Measurements from ENCODE around the gene CFAP54. TPM values are rescaled to one million over a fixed set of nuclear protein-coding genes. Genes with fewer than 3 reads are reported as not detected.

Gene CFAP54
- under 1 TPM in 1 of 4 donors, not detected in 3; 0.16 TPM for total RNA-seq

GRCh38 chr12:96489392-96490056 is at the start of gene CFAP54:
Gene CFAP54, plus strand, starts transcription at chr12:96489577. Its CDS starts 33 bp downstream, at chr12:96489610.
- peak; percentile 96 to 97 for DNase-seq (ENCODE audit: low spot score in 2 of 2)
- no peaks in the 10 kb centered on the region for H3K9me3 ChIP-seq
- peaks cover 12% of the 10 kb centered on the region for H3K4me1 ChIP-seq
- no peaks in the 10 kb centered on the region for H3K36me3 ChIP-seq
- TF ChIP-seq CTCF (IDR thresholded peaks at IDR 0.05) (peak; percentile 75 to 90), POLR2AphosphoS5 (IDR thresholded peaks at IDR 0.05) (peak in 2 of 3 donors; percentile 77), EP300 (IDR thresholded peaks at IDR 0.05) (no peak), POLR2A (IDR thresholded peaks at IDR 0.05) (peak in 1 of 2 donors; percentile 35)
- H3K4me3 ChIP-seq, result peak within 1 kb of the TSS; percentile 46
- 4% methylated on average over 29 of the region's 53 CpGs for WGBS
- no peaks in the 10 kb centered on the region for H3K27me3 ChIP-seq
- H3K27ac ChIP-seq, result peak within 1 kb of the TSS; percentile 41

- DNase-seq (ENCODE audit: low spot score in 2 of 2), result no peak
- no peaks in the 10 kb centered on the region for H3K36me3 ChIP-seq
- no peaks in the 10 kb centered on the region for H3K27me3 ChIP-seq
- TF ChIP-seq EP300 (IDR thresholded peaks at IDR 0.05) (no peak), CTCF (IDR thresholded peaks at IDR 0.05) (no peak), POLR2AphosphoS5 (IDR thresholded peaks at IDR 0.05) (no peak), POLR2A (IDR thresholded peaks at IDR 0.05) (no peak)
- H3K4me3 ChIP-seq, result no peak overlapping the region
- H3K9me3 ChIP-seq, result no peaks in the 10 kb centered on the region
- 68% methylated on average over 3 of the region's 3 CpGs for WGBS
- H3K4me1 ChIP-seq, result no peaks in the 10 kb centered on the region
- no peak overlapping the region for H3K27ac ChIP-seq
Observed at GRCh38 chr12:96441816-96442215, 47.6 kb upstream of the CFAP54 start.

- DNase-seq (ENCODE audit: low spot score in 2 of 2), result no peak
- Histone ChIP-seq H3K27me3 (no peaks in the 10 kb centered on the region), H3K4me1 (no peaks in the 10 kb centered on the region), H3K4me3 (no peak overlapping the region), H3K36me3 (no peaks in the 10 kb centered on the region), H3K9me3 (no peaks in the 10 kb centered on the region), H3K27ac (no peak overlapping the region)
- TF ChIP-seq CTCF (IDR thresholded peaks at IDR 0.05), result no peak
- no peak for TF ChIP-seq EP300 (IDR thresholded peaks at IDR 0.05)
- no peak for TF ChIP-seq POLR2A (IDR thresholded peaks at IDR 0.05)
- TF ChIP-seq POLR2AphosphoS5 (IDR thresholded peaks at IDR 0.05), result no peak
- 84% methylated on average over 3 of the region's 3 CpGs for WGBS
Observed at GRCh38 chr12:96442906-96443305, 46.5 kb upstream of the CFAP54 start.

- DNase-seq (ENCODE audit: low spot score in 2 of 2), result no peak
- no peaks in the 10 kb centered on the region for H3K9me3 ChIP-seq
- no peak overlapping the region for H3K27ac ChIP-seq
- H3K4me1 ChIP-seq, result no peaks in the 10 kb centered on the region
- H3K4me3 ChIP-seq, result no peak overlapping the region
- WGBS, result 93% methylated on average over 10 of the region's 10 CpGs
- H3K36me3 ChIP-seq, result no peaks in the 10 kb centered on the region
- no peak for TF ChIP-seq POLR2AphosphoS5 (IDR thresholded peaks at IDR 0.05)
- TF ChIP-seq CTCF (IDR thresholded peaks at IDR 0.05), result no peak
- no peak for TF ChIP-seq EP300 (IDR thresholded peaks at IDR 0.05)
- TF ChIP-seq POLR2A (IDR thresholded peaks at IDR 0.05), result no peak
- H3K27me3 ChIP-seq, result no peaks in the 10 kb centered on the region
Observed at GRCh38 chr12:96444399-96444798, 45.0 kb upstream of the CFAP54 start.

- DNase-seq (ENCODE audit: low spot score in 2 of 2), result no peak
- no peaks in the 10 kb centered on the region for H3K9me3 ChIP-seq
- no peaks in the 10 kb centered on the region for H3K27me3 ChIP-seq
- peak overlapping the region; percentile 57 for H3K27ac ChIP-seq
- no peak overlapping the region for H3K4me3 ChIP-seq
- 56% methylated on average over 6 of the region's 6 CpGs for WGBS
- no peaks in the 10 kb centered on the region for H3K4me1 ChIP-seq
- TF ChIP-seq POLR2AphosphoS5 (IDR thresholded peaks at IDR 0.05), result peak in 2 of 3 donors; percentile 17 to 39
- TF ChIP-seq POLR2A (IDR thresholded peaks at IDR 0.05), result no peak
- no peak for TF ChIP-seq EP300 (IDR thresholded peaks at IDR 0.05)
- no peak for TF ChIP-seq CTCF (IDR thresholded peaks at IDR 0.05)
- H3K36me3 ChIP-seq, result no peaks in the 10 kb centered on the region
Observed at GRCh38 chr12:96445691-96446583, 43.4 kb upstream of the CFAP54 start.

Measured in suprapubic skin (tissue), 4 donors.